ENCODE measurements around the gene CREB3.

- TF ChIP-seq, protein P1, sequence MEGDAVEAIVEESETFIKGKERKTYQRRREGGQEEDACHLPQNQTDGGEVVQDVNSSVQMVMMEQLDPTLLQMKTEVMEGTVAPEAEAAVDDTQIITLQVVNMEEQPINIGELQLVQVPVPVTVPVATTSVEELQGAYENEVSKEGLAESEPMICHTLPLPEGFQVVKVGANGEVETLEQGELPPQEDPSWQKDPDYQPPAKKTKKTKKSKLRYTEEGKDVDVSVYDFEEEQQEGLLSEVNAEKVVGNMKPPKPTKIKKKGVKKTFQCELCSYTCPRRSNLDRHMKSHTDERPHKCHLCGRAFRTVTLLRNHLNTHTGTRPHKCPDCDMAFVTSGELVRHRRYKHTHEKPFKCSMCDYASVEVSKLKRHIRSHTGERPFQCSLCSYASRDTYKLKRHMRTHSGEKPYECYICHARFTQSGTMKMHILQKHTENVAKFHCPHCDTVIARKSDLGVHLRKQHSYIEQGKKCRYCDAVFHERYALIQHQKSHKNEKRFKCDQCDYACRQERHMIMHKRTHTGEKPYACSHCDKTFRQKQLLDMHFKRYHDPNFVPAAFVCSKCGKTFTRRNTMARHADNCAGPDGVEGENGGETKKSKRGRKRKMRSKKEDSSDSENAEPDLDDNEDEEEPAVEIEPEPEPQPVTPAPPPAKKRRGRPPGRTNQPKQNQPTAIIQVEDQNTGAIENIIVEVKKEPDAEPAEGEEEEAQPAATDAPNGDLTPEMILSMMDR (conservative IDR thresholded peaks at IDR 0.05; ENCODE audit: low read depth, low read length) = no peak
- TF ChIP-seq EZH2 (IDR thresholded peaks at IDR 0.05; ENCODE audit: low read length, unreplicated experiment) = no peak
These were observed 29.8 kb upstream of the CREB3 start for GRCh38 chr9:35702696-35703095.
